Brain pericyte (primary cell): ENCODE results near the gene ARHGEF17.

ENCODE experiments used
- DNase-seq: peaks from one replicate; pipeline ENCODE4 v3.0.0-alpha.2; 2012; ENCODE audit warnings: low read depth, low spot score

Gene ARHGEF17

DNA sequence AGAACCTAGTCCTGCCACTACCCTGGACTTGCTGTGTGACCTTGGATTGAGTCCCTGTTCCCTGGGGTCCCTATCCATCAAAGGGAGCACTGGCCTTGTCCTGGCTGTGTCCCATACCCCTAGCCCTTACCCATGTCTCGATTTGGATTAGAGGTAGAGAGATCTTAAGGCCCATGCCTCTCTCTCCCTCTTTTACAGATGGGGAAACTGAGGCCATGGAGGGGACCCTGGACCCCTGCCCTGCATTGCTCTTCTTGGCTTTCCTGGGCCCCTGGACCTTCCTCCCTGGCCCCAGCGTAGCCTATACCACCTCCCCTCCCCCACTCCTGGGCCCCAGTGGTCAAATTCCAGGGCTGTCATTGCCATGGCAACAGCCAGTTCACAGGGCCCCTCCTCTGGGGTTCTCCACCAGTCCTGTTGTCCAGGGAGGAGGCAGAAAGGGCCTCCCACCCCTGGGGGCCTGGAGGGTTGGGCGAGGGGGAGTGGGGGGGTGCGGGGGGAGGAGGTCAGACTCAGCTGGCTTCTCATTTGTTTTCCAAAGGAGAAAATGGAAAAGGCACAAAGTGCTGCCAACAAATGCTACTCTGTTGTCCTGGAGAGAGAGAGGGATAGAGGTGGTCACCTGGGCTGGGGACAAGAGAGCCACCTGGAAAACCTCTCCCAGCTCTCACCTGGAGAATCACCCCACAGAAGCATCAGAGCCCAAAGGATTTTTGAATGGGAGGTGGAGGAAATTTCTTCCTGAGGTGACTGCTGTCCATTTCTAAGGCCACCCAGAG is 23.3 kb downstream of the ARHGEF17 start:
- DNase-seq: no peak

DNA sequence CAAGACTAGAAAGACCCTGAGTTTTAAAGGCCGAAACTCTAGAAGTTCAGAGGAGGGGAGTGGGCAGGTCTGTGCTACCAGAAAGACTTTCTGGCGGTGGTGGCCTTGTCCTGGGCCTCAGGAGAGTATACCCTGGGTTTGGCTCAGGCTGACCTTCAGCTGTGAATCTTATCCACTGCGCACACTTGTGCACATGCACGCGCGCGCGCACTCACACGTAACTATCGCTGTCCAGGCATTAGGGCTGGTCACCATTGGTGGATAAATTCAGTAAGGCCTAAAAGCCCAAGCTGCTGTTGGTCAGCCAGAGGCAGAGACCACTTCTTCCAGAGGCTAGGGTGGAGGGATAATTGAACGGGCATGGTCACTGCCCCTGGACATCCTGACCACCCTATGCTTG is 25.1 kb downstream of the ARHGEF17 start:
- DNase-seq: no peak

DNA sequence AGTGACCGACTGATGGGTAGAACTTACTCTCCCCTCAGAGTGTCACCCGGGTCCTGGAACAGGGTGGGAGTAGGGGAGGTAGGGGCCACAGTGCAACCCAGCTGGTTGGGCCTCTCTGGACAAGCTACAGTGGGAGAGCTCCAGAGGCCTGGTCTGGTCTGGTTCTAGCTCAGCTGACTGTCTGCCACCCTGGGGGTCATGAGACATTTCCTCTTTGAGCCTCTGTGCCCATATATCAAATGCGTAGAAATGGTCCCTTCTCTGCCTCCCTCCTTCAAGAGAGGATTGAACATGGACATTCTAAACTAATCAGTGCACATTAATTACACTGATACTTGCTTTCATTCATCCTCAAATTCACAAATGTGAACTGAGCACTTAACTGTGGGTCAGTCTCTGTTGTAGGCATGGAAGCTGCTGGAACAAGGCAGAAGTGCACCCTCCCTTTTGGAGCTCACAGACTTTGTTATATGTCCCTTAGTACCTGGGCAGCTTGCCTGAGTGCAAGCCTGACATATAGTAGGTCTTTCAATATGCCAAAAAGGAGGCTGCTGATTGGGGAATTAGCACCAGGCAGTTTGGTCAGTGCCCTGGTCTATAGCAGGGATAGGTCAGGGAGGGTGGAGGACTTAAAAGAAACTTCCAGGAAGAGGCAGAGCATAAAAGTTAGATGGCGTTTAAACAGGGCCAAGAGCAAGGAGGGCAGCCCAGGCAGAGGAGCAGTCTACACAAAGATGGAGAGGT is 25.7 kb downstream of the ARHGEF17 start:
- DNase-seq: no peak

DNA sequence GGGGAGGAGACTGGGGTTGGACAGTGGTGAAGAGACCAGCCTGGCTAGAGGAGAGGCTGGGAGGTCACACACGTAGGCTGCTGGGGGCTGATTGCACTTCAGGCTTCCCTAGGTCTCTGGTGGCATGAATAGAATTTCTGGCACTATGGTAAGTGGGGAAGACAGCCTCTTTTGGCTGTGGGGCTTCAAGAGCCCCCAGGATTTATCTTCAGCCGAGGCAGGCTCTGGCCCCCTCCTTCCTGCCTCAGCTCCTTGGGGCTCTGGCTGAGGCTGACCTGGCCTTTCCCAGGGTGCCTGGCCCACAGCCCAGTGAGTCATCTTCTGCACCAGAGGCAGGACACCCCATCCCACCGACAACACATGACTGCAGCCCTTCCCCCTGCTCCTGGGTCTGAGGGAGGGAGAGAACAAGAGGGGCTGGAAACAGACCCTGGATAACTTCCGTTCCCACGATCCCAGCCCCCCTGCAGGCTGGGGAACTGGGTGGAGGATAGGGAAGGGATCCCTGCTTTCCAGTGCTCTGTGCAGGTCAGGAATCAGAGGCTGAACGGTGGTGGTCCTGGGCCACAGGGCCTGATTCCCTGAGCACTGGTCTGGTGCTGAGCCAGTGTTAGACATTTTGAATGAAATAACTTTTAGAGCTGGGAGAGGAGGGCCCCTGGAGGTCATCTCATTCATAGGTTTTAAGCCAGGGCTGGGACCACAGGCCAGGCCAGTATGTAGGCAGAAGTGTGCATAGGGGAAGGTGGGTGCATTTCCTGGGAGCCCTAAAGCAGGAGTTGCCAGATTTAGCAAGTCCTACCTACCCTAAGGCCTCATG is 26.5 kb downstream of the ARHGEF17 start:
- peak; percentile 97 for DNase-seq

DNA sequence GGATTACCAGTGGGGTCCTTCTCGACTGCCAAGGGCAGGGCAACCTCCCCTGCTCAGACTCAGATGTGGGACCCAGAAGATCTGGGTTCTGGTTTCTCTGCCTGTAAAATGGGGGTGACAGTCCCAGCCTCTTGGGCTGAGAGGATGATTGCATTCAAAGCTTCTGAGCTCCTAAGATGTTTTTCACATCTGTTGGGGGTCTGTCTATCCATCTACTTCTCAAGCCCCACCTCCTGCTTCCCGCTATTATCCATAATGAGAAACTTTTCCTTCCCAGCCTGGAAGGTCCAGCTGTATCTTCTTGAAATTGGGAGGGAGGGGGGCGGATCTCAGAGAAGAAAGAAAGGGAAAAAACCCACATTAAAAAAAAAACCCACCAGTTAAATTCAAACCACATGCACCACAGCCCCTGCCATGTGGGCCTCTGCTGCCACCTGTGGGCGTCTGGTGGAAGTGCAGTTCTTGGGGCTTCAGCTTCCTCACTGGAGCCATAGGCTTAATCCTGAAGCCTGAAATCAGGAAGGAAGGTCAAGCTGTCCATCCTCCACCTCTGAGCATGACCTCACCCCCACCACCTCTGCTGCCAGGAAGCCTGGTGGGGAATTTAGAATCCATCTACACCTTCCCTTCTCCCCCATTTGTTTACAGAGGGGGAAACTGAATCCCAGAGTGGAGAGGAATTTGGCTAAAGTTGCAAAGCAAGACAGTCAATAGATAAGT is 27.3 kb downstream of the ARHGEF17 start:
- DNase-seq: peak; percentile 69

DNA sequence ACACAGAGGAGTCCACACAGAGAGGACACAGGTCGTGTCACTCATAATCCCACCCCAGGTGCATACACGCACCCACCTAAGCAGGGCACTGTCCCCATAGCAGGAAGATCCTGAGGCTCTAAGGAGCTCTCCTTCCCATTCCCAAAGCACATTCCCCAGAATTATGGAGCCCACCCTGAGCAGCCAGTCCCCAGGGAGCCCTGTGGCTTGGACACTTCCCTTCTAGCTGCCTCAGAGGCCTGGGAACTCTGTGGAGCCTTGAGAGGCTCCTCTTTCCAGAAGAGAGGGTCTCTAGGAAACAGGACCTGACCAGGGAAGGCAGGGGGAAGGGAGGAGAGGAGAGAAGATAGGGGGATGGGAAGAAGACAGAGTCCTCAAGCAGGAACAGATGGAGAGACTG is 29.8 kb downstream of the ARHGEF17 start:
- no peak for DNase-seq

DNA sequence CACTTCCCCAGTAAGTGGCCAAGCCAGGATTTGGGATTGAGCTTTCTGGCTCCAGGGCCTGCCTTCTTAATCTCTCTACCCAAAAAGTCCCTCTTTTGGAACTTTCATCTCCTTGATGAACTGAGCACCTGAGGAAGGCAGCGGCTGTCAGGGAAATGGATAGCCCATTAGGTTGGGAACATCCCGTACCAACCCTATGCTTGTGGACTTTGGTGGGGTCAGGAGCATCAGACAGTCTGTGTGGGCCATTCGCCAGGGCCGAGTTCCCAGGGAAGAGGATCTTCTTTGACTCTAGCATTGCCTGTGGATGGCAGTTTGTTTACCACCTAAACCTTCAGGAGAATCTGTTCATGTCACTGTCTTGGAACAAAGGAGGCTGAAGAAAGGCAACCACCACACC is 30.2 kb downstream of the ARHGEF17 start:
- DNase-seq: no peak

DNA sequence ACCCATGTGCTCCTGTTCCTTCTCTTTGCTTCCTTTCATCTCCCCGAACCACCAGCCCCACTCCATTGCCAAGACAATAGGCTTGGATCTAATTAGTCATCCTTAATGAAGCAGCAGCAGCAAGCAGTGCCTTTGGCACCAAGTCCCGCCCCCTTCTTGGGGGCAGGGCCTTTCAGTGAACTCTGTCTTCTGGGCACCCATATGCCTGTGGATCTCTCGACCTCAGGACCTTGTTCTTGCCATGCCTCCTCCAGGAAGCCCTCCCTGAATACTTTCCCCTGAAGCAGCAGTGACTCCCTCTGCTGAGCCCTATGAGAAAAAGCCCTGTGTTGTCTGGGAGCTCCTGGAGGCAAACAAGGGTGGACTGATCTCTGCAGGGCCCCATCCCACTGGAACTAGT is 32.1 kb downstream of the ARHGEF17 start:
- DNase-seq: no peak

DNA sequence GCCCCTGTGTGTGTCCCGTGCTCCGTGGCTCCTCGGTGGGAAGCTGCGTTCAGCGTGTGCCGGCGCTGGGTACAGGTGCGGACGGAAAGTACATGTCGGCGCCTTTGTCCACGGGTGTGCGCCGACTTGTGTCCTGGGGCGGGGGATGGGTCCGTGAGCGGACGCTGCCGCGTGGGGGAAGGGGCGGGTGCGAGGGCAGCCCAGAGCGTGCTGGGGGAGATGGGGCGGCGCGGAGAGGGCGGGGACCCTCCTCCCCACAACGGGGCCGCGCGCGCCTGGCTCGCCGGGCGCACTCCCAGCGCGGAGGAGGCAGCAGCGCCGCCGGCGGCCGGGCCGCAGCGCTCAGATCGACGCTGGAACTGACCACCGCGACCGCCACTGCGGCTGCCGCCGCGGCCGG is 34.6 kb downstream of the ARHGEF17 start:
- DNase-seq: no peak

DNA sequence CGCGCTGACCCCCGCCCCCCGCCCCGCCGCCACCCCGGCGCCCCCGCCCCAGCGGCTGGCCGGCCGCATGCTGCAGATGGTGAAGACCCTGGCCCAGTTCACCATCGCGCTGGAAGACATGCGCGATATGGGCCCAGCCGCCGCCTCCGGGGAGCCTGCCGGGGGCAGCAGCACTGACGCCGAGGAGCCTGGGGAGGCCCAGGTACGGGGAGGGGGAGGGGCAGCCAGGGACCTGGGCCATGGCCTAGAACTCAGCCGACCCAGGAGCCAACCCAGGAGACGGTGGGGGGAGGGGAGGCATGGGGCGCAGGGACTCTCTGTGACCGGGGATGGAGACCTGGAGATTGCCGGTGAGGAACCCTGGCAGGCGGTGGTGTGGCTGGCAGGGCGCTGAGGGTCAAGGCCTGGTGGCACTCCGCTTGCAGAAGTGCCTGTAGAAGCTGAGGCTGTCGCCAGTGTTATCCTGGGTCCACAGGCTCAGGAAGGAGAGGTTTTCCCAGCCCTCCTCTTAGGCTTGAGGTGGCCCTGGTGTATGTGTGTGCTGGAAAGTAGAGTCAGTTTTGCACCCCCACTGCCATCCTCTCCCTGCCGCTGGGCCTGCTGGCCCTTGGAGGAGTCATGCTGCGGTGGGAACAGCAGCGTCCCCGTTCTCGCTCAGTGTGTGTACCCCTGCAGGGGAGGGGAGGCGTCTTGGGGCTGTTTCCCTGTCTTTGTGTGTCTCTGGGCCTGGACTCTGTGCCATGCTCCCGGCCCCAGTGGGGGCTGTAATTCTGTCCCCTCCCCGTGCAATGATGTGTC is 35.2 kb downstream of the ARHGEF17 start:
- no peak for DNase-seq

DNA sequence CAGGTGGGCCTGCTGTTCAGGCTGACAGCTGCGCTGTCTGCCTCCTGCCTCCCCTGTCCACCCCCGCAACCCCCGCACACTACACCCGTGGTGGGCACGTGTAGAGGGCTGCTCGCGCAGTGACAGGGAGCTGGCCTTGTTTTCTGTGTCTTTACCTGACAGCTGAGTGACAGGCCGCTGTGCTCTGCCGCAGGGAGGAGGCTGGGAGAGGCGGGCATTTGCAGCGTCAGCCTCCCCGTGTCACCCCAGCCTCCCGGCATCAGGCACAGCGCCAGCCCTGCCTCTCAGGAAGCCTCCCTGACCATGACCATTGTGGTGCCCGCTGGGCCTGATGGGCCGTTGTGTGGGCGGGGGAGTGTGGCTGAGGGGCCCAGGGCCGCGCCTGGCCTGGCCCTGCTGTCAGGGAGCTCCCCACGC is 36.1 kb downstream of the ARHGEF17 start:
- no peak for DNase-seq

DNA sequence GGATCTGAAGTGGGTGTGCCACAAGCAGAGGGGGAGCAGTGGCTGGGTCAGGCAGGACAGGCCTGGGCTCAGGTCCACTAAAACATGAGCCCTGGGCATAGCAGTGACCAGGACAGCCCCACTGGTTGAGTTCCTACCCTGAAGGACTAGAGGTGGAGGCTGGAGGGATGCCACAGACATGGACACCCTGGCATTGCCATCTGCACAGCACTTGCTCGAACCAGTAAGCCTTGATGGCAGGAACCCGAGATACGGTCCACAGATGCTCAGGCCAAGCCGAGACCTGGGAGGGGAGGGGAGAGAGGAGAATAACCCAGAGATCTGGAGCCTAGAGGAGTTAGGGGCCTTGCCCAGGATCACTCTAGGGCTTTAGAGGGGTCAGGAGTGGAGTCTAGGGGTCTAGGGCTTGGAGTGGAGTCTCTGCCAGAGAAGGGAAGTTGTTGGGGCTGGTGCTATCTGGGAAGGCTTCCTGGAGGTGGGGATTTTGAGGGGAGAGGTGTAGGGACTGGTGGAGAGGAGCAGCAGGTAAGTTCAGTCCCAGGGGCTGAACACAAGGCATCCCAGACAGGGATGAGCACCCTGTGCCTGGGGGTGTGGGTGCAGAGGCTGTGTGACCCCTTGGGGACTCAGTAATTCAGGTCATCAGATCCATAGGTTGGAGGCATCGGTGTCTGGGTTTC is 37.5 kb downstream of the ARHGEF17 start:
- DNase-seq: no peak

DNA sequence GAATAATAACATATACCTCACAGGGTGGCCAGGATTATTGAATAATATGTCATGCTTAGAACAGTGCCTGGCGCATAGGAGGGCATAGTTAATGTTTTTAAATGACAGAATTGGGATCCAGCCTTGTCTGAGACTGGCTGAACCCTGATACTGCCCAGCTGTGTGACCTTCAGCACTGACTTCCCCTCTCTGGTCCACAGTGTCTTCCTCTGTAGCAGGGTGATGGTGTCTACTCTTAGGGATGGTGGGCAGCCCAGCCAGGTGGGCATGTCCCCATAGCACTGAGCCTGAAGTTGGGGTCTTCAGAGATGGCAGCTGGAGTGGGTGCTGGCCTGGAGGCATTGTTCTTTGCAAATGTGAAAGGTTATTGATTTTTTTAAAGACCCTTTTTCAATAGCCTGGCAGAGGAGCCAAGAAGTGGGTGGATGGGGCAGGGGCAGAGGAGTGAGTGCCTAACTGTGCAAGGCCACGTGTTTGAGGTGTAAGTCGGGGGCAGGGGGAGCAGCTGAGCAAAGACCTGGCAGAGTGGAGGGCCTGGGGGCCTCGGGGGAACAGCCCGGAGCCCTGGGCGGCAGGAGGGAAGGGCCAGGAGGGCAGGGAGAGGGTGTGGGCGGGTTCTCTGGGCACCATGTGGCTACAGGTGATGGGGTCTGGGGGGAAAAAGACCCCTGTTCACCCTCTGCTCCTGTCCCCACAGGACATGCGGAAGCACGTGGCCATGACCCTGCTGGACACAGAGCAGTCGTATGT is 38.3 kb downstream of the ARHGEF17 start:
- DNase-seq: no peak

DNA sequence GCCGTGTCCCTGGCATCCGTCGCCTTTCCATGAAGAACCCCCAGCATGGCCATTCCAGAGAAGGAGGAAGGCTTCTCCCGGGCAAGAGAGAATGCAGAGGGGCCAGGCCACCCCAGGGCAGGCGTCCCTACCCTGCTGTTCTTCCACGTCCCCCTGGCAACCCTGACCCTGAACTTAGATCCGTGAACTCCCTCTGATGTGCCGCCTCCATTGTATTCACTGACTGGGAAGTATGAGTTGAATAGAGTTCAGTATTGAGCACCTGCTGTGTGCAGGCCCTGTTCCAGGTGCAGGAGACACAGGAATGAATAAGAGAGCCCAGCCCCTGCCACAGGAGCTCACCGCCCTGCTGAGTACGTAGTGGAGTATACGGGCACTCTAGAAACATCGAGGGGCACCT is 39.0 kb downstream of the ARHGEF17 start:
- no peak for DNase-seq

DNA sequence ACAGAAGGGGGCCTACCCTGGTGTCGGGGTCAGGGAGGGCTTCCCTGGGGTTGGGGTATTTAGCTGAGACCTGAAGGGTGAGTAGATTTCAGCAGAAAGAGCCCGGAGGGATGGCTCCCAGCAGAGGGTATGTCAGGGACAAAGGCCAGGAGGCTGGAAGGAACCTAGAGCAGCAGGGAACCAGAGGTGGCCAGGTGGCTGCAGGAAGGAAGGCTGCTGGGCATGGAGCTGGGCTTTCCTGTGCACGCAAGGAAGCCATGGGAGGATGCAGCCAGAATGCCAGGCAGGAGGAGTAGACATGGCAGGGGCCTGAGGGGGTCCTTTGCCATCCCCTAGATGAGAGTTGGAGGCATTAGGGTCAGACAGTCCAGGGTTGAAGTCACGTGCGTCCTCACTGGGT is 40.8 kb downstream of the ARHGEF17 start:
- no peak for DNase-seq

DNA sequence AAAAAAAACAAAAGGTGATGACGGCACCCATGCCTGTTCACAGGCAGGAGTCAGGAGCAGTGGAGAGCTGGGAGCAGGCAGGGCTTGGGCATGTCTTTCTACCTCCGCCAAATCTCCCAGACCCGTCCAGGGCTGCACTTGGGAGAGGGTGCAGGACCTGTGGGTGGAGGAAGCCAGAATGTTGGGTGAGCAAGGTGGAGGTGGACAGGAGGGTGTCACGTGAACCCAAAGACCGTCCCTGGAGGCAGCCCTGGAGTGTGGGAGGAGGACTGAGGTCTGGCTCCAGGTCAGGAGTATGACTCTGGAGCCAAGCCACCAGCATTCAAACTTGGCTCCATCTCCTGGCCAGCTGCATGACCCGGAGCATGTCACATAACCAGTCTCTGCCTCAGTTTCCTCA is 41.6 kb downstream of the ARHGEF17 start:
- DNase-seq: no peak

DNA sequence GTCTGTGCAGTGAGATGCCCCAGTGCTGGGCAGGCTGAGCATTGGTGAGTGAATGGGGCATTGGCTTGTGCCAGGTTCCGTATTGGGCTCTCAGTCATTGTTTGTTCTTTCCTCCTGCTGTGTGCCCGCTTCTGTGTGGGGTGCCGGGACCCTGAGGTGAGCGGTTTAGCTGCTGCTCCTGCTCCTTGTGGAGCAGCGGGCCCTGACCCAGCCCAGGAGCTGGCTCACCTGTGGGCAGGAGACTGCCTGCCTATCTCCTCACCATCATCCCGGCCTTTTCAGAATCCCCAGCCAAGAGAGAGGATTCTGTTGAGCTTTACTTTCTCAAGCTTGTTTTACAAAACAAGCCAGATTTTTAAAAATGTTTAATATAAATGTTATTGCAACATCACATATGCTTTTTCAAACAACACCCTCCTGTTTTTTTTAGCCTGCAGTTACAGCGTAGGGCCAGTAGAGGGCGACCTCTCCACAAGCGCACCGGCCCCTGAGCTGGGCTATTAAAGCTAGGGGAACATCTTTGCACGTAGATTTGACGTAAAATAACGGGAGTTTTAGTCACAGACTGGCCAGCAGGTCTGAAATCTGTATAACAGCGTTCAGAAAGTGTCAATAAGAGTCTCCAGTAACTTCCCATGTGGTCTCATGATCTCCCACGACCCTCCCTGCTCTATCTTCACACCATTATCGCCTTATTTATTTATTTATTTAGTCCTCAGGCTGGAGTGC is 43.0 kb downstream of the ARHGEF17 start:
- no peak for DNase-seq

DNA sequence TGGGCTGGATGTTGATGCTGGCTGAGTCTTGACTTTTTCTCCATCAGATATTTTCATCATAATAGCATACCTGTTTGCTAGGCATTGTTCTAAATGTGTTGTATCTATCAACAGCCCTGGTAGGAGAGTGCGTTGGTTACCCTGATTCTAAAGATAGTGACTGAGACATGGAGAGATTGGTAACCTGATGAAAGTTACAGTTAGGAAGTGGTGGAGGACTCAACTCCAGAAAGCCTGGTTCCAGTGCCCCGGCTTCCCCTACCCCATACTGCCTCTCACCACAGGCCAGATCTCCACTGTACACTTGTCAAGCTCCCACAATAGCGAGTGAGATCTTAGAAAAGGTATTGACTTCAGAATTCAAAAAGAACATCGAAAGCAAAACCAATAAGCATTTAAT is 45.3 kb downstream of the ARHGEF17 start:
- DNase-seq: no peak

DNA sequence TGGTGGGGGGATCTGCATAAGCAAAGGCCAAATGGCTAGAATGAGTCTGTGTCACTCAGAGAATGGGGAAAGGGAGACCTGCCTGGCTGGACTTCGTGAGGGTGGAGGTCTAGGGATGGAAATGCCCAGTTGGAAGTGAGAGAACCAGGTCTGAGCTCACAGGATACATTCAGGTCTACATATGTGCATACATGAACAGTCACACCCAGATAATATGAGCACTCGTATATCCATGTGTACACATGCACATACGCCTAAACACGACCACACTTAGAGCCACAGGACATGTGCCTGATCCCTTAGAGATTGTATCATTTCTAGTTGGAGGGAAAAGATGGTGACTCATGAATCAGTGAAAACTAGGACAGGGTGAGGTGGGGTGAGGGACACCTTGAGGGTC is 47.0 kb downstream of the ARHGEF17 start:
- DNase-seq: no peak
